Stimulated activated CD4-positive, alpha-beta T cell treated with anti-CD3 and anti-CD28 coated beads, Interleukin-15, amount 100 ng/mL, for 48 hours (primary cell): Measurements from ENCODE around the gene SIRT6.
"Not testable (repeated sequence)": the region's sequence is repeated elsewhere in the genome, so short reads cannot be mapped to it uniquely, and the experiment has no call there.

Experiments
- DNase-seq, 2 donors: peaks; one replicate each; pipeline ENCODE4 v3.0.0-alpha.2; 2020; ENCODE audit warnings: low read depth in 2 of 2

The SIRT6 gene

DNA sequence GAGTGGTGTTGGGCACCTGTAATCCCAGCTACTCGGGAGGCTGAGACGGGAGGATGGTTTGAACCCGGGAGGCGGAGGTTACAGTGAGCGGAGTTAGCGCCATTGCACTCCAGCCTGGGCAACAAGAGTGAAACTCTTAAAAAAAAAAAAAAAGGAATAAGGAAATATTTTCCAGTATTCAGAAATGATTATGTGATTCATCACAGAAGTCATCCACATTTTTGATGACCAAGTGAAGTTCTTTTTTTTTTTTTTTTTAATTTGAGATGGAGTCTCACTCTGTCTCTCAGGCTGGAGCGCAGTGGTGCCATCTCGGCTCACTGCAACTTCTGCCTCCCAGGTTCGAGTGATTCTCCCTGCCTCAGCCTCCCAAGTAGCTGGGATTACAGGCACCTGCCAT is 47.0 kb downstream of the SIRT6 start:
- not testable (repeated sequence) for DNase-seq

- no peak for DNase-seq
Observed at GRCh38 chr19:4134351-4134750, 48.0 kb downstream of the SIRT6 start.

DNA sequence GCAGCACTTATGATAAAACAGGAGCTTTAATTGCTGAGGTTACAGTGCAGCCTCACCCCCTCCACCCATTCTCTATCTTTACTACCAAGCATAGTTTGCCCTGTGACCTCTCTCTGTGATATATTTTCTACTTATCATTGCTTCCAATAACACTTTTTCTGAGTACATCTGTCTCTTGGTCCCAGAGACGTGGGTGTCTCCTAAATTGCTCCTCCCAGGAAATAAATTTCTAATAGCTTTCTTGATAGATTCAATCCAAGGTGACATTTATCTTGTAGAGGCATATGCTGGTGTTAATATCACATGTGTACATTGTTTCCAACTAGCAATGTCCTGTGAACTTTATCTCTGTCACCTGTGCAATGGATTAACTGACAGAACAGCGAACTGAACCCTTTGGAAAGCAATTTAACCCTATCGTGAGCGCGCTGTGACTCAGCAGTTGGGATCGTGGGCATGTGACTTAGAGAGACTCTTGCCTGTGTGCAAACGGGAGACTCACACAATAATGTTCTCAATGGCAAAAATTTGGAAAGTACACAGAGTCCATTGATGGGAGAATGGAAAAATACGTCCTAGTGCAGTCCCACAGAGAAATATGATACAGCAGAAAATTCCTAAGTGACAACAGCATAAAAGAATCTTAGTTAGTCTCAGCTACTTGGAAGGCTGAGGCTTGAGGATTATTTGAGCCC is 51.5 kb downstream of the SIRT6 start:
- no peak for DNase-seq

DNA sequence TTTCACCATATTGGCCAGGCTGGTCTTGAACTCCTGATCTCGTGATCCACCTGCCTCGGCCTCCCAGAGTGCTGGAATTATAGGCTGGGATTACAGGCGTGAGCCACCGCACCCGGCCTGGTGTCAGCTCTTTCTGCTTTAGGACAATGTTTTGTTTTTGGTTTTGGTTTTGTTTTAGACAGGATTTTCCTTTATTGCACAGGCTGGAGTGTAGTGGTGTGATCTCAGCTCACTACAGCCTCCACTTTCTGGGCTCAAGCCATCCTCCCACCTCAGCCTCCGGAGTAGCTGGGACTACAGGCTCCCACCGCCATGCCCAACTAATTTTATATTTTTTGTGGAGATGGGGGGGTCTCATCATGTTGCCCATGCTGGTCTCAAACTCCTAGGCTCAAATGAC is 53.3 kb downstream of the SIRT6 start:
- not testable (repeated sequence) for DNase-seq

GRCh38 chr19:4127322-4127721 is 55.0 kb downstream of the SIRT6 start:
- not testable (repeated sequence) for DNase-seq

- DNase-seq = no peak
Observed at GRCh38 chr19:4124638-4125037, 57.7 kb downstream of the SIRT6 start.
